ENCODE measurements around the gene FOSL2. TPM values are rescaled to one million over a fixed set of nuclear protein-coding genes. Genes with fewer than 3 reads are reported as not detected.

The FOSL2 gene
- polyA plus RNA-seq, 3 donors: 24.8 to 270 (median 28.6) TPM

GRCh38 chr2:28447943-28448792 lies 55.5 kb downstream of the FOSL2 start:
- Histone ChIP-seq H3K27ac (ENCODE audit: low read depth in 1 of 2, low read length in 2 of 2) (peak overlapping the region; percentile 98 to 99), H4K20me1 (ENCODE audit: insufficient read depth, low read length) (no peaks in the 10 kb centered on the region), H3K9me3 (replicated peaks in 1 of 2; ENCODE audit: control insufficient read depth in 1 of 2, insufficient read depth in 1 of 2, low read length in 2 of 2) (no peaks in the 10 kb centered on the region), H2AFZ (ENCODE audit: insufficient read depth, low read depth, low read length, poor library complexity, severe bottlenecking) (no peak overlapping the region), H3K9ac (ENCODE audit: insufficient read depth, low read length, poor library complexity, severe bottlenecking) (peak overlapping the region; percentile 74), H3K79me2 (ENCODE audit: insufficient read depth, low read length) (no peaks in the 10 kb centered on the region), H3K36me3 (replicated peaks in 1 of 2; ENCODE audit: control insufficient read depth in 1 of 2, insufficient read depth in 2 of 2, low read length in 2 of 2) (no peaks in the 10 kb centered on the region), H3K4me2 (replicated peaks; ENCODE audit: extremely low read depth, low read length, poor library complexity, severe bottlenecking) (peak overlapping the region; percentile 63), H3K4me1 (ENCODE audit: control insufficient read depth in 1 of 2, insufficient read depth in 2 of 2, low read length in 2 of 2) (peaks cover 53 to 75% of the 10 kb centered on the region in 2 donors), H3K4me3 (replicated peaks in 1 of 3; ENCODE audit: low read depth in 2 of 3, low read length in 3 of 3) (peak overlapping the region in 1 of 3 experiments; percentile 50), H3K27me3 (ENCODE audit: control insufficient read depth in 2 of 2, insufficient read depth in 2 of 2, low read length in 2 of 2) (no peaks in the 10 kb centered on the region)
- Mint-ChIP-seq H3K36me3 (peaks cover 2 to 4% of the 10 kb centered on the region in 2 donors), H3K9me3 (no peaks in the 10 kb centered on the region), H3K4me3 (peak overlapping the region; percentile 54 to 64), H3K27me3 (ENCODE audit: low read depth in 3 of 3) (peaks cover 0 to 1% (median 0%) of the 10 kb centered on the region in 3 donors), H3K27ac (peak overlapping the region; percentile 97 to 99 (median 99)), H3K4me1 (peaks cover 74% of the 10 kb centered on the region)
- intact Hi-C loops (cut with micrococcal nuclease): loop anchor here in 1 of 2 donors (5.0 kb wide), 1 partner anchor 41 kb away; no protein-coding TSS in a partner anchor
- peak; percentile 91 to 99 (median 96) for DNase-seq
- 3% methylated on average over 3 of the region's 8 CpGs for WGBS (ENCODE audit: insufficient coverage)
- no peak for TF ChIP-seq CTCF (IDR thresholded peaks at IDR 0.05)

- Histone ChIP-seq H3K36me3 (replicated peaks in 1 of 2; ENCODE audit: control insufficient read depth in 1 of 2, insufficient read depth in 2 of 2, low read length in 2 of 2) (no peaks in the 10 kb centered on the region), H4K20me1 (ENCODE audit: insufficient read depth, low read length) (no peaks in the 10 kb centered on the region), H3K4me3 (replicated peaks in 1 of 3; ENCODE audit: low read depth in 2 of 3, low read length in 3 of 3) (peak overlapping the region in 1 of 3 experiments; percentile 50), H3K4me1 (ENCODE audit: control insufficient read depth in 1 of 2, insufficient read depth in 2 of 2, low read length in 2 of 2) (peaks cover 53 to 75% of the 10 kb centered on the region in 2 donors), H2AFZ (ENCODE audit: insufficient read depth, low read depth, low read length, poor library complexity, severe bottlenecking) (no peak overlapping the region), H3K4me2 (replicated peaks; ENCODE audit: extremely low read depth, low read length, poor library complexity, severe bottlenecking) (peak overlapping the region; percentile 63), H3K9me3 (replicated peaks in 1 of 2; ENCODE audit: control insufficient read depth in 1 of 2, insufficient read depth in 1 of 2, low read length in 2 of 2) (no peaks in the 10 kb centered on the region), H3K27me3 (ENCODE audit: control insufficient read depth in 2 of 2, insufficient read depth in 2 of 2, low read length in 2 of 2) (no peaks in the 10 kb centered on the region), H3K27ac (ENCODE audit: low read depth in 1 of 2, low read length in 2 of 2) (peak overlapping the region; percentile 98 to 99), H3K9ac (ENCODE audit: insufficient read depth, low read length, poor library complexity, severe bottlenecking) (peak overlapping the region; percentile 74), H3K79me2 (ENCODE audit: insufficient read depth, low read length) (no peaks in the 10 kb centered on the region)
- WGBS (ENCODE audit: insufficient coverage): 100% methylated on average over 3 of the region's 3 CpGs
- H3K27me3 Mint-ChIP-seq (ENCODE audit: low read depth in 3 of 3): peaks cover 0 to 2% (median 1%) of the 10 kb centered on the region in 3 donors
- H3K9me3 Mint-ChIP-seq: no peaks in the 10 kb centered on the region
- no peak for DNase-seq
- peaks cover 74% of the 10 kb centered on the region for H3K4me1 Mint-ChIP-seq
- intact Hi-C loops (cut with micrococcal nuclease): loop anchor here in 1 of 2 donors (5.0 kb wide), 1 partner anchor 41 kb away; no protein-coding TSS in a partner anchor
- H3K4me3 Mint-ChIP-seq: peak overlapping the region; percentile 54 to 64
- peak overlapping the region; percentile 97 to 99 (median 99) for H3K27ac Mint-ChIP-seq
- TF ChIP-seq CTCF (IDR thresholded peaks at IDR 0.05): no peak
- peaks cover 2 to 4% of the 10 kb centered on the region in 2 donors for H3K36me3 Mint-ChIP-seq
These were observed 56.1 kb downstream of the FOSL2 start for GRCh38 chr2:28448793-28449100.

Data from CD14-positive monocyte (primary cell).